HUES64 (cell line): ENCODE measurements around the gene SERPINI1.
"Not testable (repeated sequence)": the region's sequence is repeated elsewhere in the genome, so short reads cannot be mapped to it uniquely, and the experiment has no call there.

Source experiments
- H3K27ac ChIP-seq: 2 replicates; pipeline ENCODE4 v1.7.0; 2013; ENCODE audit warnings: low read depth, low read length, inconsistent platforms
- H3K27me3 ChIP-seq: 2 replicates; pipeline ENCODE4 v1.6.1; 2013; ENCODE audit warnings: mild to moderate bottlenecking, low read length; ENCODE audit not compliant: insufficient read depth
- H3K36me3 ChIP-seq: 2 replicates; pipeline ENCODE4 v1.6.1; 2013; ENCODE audit warnings: mild to moderate bottlenecking, low read length; ENCODE audit not compliant: insufficient read depth
- H3K4me1 ChIP-seq: 2 replicates; pipeline ENCODE4 v1.6.1; 2013; ENCODE audit warnings: mild to moderate bottlenecking, low read length, moderate library complexity; ENCODE audit not compliant: insufficient read depth
- H3K4me3 ChIP-seq: 2 replicates; pipeline ENCODE4 v1.5.1; 2013; ENCODE audit warnings: mild to moderate bottlenecking, low read length, moderate library complexity
- H3K9ac ChIP-seq: 2 replicates; pipeline ENCODE4 v1.6.1; 2013; ENCODE audit warnings: mild to moderate bottlenecking, low read depth, low read length
- H3K9me3 ChIP-seq: 2 replicates; pipeline ENCODE4 v1.6.1; 2013; ENCODE audit warnings: low read depth, low read length; ENCODE audit not compliant: insufficient read depth
- whole genome bisulfite sequencing: fragments of 150-250, 120-280 bp; methylation state at CpG from one replicate; pipeline ENCODE4 v1.1.7; 2013; ENCODE audit warnings: missing lambda C conversion rate; 5-methylcytosine and 5-hydroxymethylcytosine counted together

SERPINI1 gene

DNA sequence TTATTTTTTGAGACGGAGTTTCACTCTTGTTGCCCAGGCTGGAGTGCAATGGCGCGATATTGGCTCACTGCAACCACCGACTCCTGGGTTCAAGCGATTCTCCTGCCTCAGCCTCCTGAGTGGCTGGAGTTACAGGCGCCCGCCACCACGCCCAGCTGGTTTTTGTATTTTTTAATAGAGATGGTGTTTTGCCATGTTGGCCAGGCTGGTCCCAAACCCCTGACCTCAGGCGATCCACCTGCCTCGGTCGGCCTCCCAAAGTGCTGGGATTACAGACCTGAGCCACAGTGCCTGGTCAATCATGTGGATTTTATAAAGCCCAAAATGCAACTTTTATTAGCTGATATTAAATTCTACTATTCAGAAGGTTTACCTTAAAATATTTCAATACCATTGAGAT, 92.1 kb downstream of the SERPINI1 start:
- WGBS, result 95% methylated on average over 11 of the region's 11 CpGs
- H3K4me1 ChIP-seq, H3K4me3 ChIP-seq, H3K9me3 ChIP-seq, H3K27me3 ChIP-seq, H3K36me3 ChIP-seq, H3K27ac ChIP-seq, H3K9ac ChIP-seq: not testable (repeated sequence)

DNA sequence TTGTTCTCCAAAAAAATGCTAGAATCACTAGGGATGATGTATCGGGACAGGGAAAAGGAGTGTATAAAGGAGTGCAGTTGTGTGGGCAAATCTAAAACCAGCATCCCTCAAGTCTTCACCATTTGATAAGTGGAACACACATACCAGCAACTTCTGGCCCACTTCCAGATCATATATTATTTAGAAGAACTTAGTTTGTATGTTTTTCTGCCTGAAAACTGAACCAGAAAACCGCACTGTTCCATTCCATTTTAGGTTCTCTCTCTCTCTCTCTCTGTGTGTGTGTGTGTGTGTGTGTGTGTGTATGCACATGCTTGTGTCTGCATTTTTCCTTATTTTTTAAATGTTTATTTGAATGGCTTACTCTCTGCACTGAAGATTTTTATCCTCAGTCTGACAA, 93.5 kb downstream of the SERPINI1 start:
- no peaks in the 10 kb centered on the region for H3K36me3 ChIP-seq
- WGBS, result 100% methylated on average over 1 of the region's 2 CpGs
- no peaks in the 10 kb centered on the region for H3K9me3 ChIP-seq
- no peak overlapping the region for H3K9ac ChIP-seq
- H3K27ac ChIP-seq, result no peak overlapping the region
- H3K4me1 ChIP-seq, result no peaks in the 10 kb centered on the region
- no peak overlapping the region for H3K4me3 ChIP-seq
- H3K27me3 ChIP-seq, result no peaks in the 10 kb centered on the region

DNA sequence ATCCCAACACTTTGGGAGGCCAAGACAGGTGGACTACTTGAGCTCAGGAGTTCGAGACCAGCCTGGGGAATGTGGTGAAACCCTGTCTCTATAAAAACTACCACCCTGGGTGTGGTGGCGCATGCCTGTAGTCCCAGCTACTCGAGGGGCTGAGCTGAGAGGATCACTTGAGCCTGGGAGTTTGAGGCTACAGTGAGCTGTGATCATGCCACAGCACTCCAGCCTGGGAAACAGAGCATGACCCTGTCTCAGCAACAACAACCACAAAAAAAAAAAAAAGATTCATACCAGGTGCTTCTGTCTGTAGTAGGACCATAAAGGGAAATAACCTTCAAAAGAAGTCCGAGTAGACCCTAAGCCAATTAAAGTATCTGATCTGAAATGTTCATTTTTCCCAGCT, 94.5 kb downstream of the SERPINI1 start:
- H3K36me3 ChIP-seq, result no peaks in the 10 kb centered on the region
- 82% methylated on average over 4 of the region's 4 CpGs for WGBS
- H3K9ac ChIP-seq, result no peak overlapping the region

DNA sequence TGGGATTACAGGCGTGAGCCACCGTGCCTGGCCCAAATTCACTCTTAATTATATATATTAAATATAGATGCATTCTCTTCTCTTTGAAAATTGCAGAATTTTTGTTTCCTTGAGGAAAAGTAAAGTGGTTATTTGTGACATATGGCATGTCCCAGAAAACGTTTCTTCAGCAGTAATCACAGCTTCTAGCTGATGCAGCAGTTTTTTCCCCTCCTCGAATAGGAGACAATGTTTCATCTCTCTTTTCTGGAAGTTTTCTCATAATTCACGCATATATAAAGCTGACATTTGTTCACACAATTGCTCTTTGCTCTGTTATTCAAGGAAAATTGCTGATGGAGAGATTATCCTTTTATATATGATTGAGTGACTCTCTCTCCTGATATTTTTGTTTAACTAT, 99.8 kb downstream of the SERPINI1 start:
- Histone ChIP-seq H3K9me3 (no peaks in the 10 kb centered on the region), H3K9ac (no peak overlapping the region), H3K4me3 (no peak overlapping the region), H3K36me3 (no peaks in the 10 kb centered on the region), H3K27me3 (no peaks in the 10 kb centered on the region), H3K4me1 (no peaks in the 10 kb centered on the region), H3K27ac (no peak overlapping the region)
- 91% methylated on average over 4 of the region's 5 CpGs for WGBS

More for the DNA sequence above, 94.5 kb downstream of the SERPINI1 start:
- no peaks in the 10 kb centered on the region for H3K4me1 ChIP-seq
- H3K9me3 ChIP-seq, result no peaks in the 10 kb centered on the region
- H3K4me3 ChIP-seq, result no peak overlapping the region
- no peak overlapping the region for H3K27ac ChIP-seq
- H3K27me3 ChIP-seq, result no peaks in the 10 kb centered on the region

DNA sequence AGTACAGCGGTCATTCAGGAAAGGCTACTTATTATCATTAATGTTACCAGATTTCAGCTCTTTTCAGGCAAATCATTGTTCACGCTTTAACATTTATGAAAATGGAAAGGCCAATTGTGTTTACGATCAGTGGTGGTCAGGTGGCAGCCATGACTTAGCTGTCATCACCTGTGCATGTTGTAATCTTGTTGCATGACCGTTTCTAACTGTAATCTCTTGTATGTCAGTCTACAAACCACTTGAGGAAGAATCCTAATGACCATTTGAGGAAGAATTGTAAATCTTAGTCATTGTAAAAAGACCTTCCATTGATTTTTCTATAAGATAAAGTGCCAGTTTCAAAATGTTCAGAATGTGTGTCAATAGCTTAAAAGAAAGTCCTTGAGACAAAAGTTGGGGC, 100.4 kb downstream of the SERPINI1 start:
- H3K9ac ChIP-seq, result no peak overlapping the region
- H3K27ac ChIP-seq, result no peak overlapping the region
- no peak overlapping the region for H3K4me3 ChIP-seq
- H3K9me3 ChIP-seq, result no peaks in the 10 kb centered on the region
- no peaks in the 10 kb centered on the region for H3K4me1 ChIP-seq
- WGBS, result 97% methylated on average over 4 of the region's 4 CpGs
- H3K36me3 ChIP-seq, result no peaks in the 10 kb centered on the region
- H3K27me3 ChIP-seq, result no peaks in the 10 kb centered on the region

DNA sequence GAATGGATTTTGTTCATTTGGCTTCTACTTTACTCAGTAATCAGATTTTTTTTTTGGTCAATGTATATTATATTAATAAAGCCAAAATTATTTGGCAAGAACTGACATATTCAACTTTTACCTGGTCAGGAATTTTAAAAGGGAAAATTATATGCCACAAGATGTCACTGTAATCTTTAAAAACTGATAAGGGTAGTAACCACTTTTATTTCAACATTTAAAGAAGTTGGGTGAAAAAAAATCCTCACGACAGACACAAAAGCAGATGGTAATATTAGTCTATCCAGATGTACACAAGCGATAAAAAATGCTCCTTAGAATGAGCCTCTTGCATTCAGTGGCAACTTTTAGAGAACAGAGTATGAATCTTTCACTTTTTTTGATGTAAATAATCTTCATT, 101.9 kb downstream of the SERPINI1 start:
- Histone ChIP-seq H3K4me1 (no peaks in the 10 kb centered on the region), H3K9ac (no peak overlapping the region), H3K9me3 (no peaks in the 10 kb centered on the region), H3K27me3 (no peaks in the 10 kb centered on the region), H3K4me3 (no peak overlapping the region), H3K27ac (no peak overlapping the region), H3K36me3 (no peaks in the 10 kb centered on the region)
- 91% methylated on average over 2 of the region's 2 CpGs for WGBS

DNA sequence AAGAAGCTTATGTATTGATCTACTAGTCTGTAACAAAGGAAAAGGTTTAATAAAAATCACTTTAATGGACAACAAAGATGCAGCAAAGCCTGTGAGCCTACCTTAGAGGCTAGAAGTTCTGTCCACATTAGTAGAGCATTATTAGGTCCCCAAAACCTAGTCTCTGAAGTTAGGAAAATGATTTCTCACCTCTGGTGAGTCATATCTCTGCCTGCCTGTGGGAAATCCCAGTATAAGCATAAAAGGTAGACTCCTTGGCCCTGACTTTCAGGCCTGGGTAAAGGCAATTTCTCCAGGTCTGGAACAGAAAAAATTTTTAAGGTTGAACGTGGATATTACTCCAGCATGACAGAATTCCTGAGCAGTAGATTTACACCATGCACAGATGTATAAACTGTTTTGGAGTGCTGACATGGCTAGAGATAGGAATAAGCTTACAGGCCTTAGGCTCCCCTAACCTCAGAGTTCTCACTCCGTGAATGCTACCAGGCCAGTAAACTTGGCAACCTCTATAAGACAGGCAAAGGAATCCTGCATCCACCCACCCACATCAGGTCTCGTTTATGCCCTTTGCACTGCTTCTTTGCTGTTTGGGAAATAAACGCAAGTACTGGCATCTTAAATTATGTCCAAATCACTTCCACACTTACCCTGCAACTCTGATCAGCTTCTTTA, 104.1 kb downstream of the SERPINI1 start:
- no peaks in the 10 kb centered on the region for H3K36me3 ChIP-seq
- H3K27me3 ChIP-seq, result no peaks in the 10 kb centered on the region
- H3K4me1 ChIP-seq, result no peaks in the 10 kb centered on the region
- no peaks in the 10 kb centered on the region for H3K9me3 ChIP-seq
- no peak overlapping the region for H3K27ac ChIP-seq
- no peak overlapping the region for H3K9ac ChIP-seq
- H3K4me3 ChIP-seq, result no peak overlapping the region
- 93% methylated on average over 4 of the region's 4 CpGs for WGBS

DNA sequence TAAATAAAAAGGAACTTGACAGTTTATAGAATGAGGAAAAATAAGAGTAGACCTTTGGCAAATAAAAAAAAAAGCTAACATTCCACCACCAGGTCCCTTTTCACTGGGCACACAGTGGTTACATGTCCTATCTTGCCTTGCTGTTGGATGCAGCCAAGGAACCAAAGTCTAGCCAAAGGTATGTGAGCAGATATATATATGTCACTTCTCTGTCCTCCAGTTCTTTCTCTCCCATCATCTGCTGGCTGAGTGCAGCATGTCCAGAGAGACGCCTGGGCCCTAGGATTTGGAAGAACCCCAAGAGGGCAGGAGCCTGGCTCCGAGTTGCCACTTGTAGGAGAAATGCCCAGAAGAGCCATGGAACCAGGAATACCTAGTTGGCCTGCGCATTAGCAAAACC, 104.7 kb downstream of the SERPINI1 start:
- Histone ChIP-seq H3K4me3 (no peak overlapping the region), H3K9me3 (no peaks in the 10 kb centered on the region), H3K36me3 (no peaks in the 10 kb centered on the region), H3K4me1 (no peaks in the 10 kb centered on the region), H3K9ac (no peak overlapping the region), H3K27me3 (no peaks in the 10 kb centered on the region), H3K27ac (no peak overlapping the region)
- 92% methylated on average over 3 of the region's 3 CpGs for WGBS

DNA sequence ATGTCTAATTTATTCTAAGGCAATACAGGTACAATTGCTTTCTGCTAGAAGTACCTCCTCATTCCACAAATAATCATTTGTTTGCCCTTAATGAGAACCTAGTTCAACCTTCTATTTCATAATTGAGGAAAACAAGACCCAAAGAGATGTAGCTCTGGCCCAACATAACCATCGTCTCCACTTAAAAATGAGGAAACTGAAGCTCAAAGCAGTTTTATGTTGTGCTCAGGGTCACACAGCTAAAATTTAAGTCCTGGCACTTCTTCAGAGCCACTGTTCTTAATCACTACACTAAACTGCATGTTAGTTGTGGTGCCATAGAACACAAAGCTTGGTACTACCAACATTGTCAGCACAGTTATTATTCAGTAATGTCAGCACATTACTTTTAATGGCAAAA, 108.0 kb downstream of the SERPINI1 start:
- H3K9me3 ChIP-seq, result no peaks in the 10 kb centered on the region
- no peaks in the 10 kb centered on the region for H3K36me3 ChIP-seq
- no peak overlapping the region for H3K4me3 ChIP-seq
- H3K27ac ChIP-seq, result no peak overlapping the region
- no peaks in the 10 kb centered on the region for H3K27me3 ChIP-seq
- H3K9ac ChIP-seq, result no peak overlapping the region
- no peaks in the 10 kb centered on the region for H3K4me1 ChIP-seq
- 100% methylated on average over 1 of the region's 1 CpG for WGBS

DNA sequence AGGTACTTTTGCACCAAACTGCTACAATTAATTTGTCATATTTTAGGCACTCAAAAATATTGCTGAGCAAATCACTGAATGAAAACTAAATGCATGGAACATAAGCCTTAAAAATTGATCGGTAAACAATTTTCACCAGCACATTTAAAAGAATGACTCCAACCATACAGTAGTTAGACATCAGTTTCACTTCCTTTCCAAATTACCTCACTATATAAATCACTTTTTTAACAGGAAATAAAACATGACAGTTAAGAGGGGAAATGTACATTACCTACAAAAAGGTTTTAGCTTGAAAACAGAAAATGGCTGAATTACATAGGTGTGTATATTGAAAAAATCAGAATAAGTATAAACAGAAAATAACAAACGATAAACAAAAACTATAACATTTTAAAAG, 108.4 kb downstream of the SERPINI1 start:
- Histone ChIP-seq H3K9ac (no peak overlapping the region), H3K27me3 (no peaks in the 10 kb centered on the region), H3K27ac (no peak overlapping the region), H3K9me3 (no peaks in the 10 kb centered on the region), H3K36me3 (no peaks in the 10 kb centered on the region), H3K4me3 (no peak overlapping the region), H3K4me1 (no peaks in the 10 kb centered on the region)
- WGBS, result 91% methylated on average over 1 of the region's 2 CpGs

DNA sequence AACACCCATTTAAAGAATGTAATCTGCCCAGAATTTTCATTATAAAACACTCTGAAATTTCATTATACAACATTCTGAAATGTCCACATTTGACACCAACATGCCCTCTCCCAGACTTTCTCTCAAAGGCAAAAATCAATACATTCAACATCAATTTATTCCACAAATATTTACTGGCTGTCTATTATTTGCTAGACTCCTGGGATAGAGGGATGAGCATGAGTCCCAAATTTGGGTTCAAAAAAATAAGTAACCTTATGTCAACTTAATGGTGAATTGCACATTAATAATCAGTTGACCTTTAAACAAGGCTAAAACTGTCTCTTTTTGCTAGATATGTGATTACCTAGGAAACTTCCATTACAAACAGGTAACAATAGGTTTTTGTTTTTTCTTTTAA, 109.0 kb downstream of the SERPINI1 start:
- Histone ChIP-seq H3K4me3 (no peak overlapping the region), H3K4me1 (no peaks in the 10 kb centered on the region), H3K27me3 (no peaks in the 10 kb centered on the region), H3K36me3 (no peaks in the 10 kb centered on the region), H3K9ac (no peak overlapping the region), H3K27ac (no peak overlapping the region), H3K9me3 (no peaks in the 10 kb centered on the region)

DNA sequence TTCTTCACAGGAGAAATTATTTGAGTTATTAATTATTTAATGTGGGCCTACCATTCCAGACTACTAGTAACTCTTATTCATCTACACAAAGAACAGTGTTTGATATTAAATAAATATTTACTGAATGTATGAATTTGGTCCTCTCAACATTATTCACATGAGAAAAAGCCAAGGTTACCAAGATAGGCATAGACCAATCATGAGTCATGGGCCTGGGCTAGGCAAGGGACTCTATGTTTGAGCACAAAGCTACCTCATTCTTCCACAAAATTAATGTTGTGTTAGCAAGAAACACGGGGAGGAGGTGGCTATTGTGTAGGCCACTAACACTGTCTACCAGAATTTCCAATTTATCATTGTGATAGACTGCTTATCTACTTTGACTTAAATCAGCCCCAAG, 115.7 kb downstream of the SERPINI1 start:
- Histone ChIP-seq H3K27me3 (no peaks in the 10 kb centered on the region), H3K9me3 (no peaks in the 10 kb centered on the region), H3K9ac (no peak overlapping the region), H3K4me3 (no peak overlapping the region), H3K4me1 (no peaks in the 10 kb centered on the region), H3K27ac (no peak overlapping the region), H3K36me3 (no peaks in the 10 kb centered on the region)
- no CpG with 5 or more reads among the region's 1 CpG for WGBS
